ENCODE data around the gene KCNJ8.

- TF ChIP-seq POLR2A (IDR thresholded peaks at IDR 0.05) = no peak
- TF ChIP-seq CTCF (IDR thresholded peaks at IDR 0.05) = no peak
Observed at GRCh38 chr12:21731144-21731543, 43.4 kb downstream of the KCNJ8 start.
